ENCODE measurements around the gene EIPR1.

The EIPR1 gene

DNA sequence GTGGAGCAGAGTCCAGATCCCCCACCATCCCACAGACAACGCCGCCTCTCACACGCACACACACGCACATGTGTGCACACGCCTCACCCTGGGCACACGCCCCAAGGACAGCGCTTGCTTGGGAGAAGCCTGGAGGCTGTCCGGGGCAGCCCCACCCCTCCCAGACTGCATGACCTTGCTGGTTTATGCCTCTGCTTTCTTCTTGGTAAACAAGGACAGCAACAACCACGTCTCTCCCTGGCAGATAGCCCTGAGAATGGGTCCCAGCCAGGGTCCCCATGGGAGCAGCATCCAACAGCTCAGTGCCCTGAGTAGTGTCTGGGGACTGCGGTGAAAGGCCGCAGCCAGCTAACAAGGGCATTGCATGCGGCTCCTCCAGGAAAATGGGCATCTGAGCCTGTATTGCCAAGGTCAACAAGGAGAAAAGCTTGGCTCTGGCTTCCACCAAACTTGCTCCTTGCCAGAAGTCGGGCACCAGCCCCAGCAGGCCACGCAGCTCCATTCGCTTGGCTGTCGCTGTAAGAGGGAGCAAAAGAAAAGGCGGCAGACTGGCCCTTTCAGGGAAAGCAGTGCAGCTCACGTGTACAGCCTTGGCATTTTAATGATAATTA, 234.6 kb downstream of the EIPR1 start:
- TF ChIP-seq, protein P1, sequence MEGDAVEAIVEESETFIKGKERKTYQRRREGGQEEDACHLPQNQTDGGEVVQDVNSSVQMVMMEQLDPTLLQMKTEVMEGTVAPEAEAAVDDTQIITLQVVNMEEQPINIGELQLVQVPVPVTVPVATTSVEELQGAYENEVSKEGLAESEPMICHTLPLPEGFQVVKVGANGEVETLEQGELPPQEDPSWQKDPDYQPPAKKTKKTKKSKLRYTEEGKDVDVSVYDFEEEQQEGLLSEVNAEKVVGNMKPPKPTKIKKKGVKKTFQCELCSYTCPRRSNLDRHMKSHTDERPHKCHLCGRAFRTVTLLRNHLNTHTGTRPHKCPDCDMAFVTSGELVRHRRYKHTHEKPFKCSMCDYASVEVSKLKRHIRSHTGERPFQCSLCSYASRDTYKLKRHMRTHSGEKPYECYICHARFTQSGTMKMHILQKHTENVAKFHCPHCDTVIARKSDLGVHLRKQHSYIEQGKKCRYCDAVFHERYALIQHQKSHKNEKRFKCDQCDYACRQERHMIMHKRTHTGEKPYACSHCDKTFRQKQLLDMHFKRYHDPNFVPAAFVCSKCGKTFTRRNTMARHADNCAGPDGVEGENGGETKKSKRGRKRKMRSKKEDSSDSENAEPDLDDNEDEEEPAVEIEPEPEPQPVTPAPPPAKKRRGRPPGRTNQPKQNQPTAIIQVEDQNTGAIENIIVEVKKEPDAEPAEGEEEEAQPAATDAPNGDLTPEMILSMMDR (IDR thresholded peaks at IDR 0.05; ENCODE audit: borderline replicate concordance, insufficient read depth, low read depth, low read length), result no peak
- no peak overlapping the region for H3K4me3 ChIP-seq (ENCODE audit: low read depth, low read length)

- H3K4me3 ChIP-seq (ENCODE audit: low read depth, low read length), result no peak overlapping the region
- TF ChIP-seq, protein P1 (IDR thresholded peaks at IDR 0.05; ENCODE audit: borderline replicate concordance, insufficient read depth, low read depth, low read length), result no peak
Measured at GRCh38 chr2:3142210-3142609, 235.4 kb downstream of the EIPR1 start.

GRCh38 chr2:3141696-3142095, 235.9 kb downstream of the EIPR1 start:
- no peak overlapping the region for H3K4me3 ChIP-seq (ENCODE audit: low read depth, low read length)
- TF ChIP-seq, protein P1 (IDR thresholded peaks at IDR 0.05; ENCODE audit: borderline replicate concordance, insufficient read depth, low read depth, low read length), result no peak

DNA sequence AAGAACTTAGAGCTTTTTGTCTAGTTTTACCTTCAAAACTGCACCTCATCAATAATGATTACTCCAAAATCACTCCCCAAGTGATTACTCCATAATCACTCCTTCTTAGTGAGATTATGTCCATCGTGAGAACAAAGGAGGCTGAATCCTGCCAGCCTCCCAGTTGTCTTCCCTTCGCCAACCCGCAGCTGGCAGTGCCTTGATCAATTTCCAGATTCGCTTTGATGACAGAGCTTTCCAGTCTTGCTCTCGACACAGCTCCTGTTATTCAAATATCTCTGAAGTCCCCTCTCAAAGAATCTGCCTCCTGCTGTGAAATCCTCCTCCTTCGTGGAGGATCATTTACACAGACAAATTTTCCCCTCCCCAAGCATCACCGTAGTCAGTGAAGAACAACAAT, 237.7 kb downstream of the EIPR1 start:
- H3K4me3 ChIP-seq (ENCODE audit: low read depth, low read length), result no peak overlapping the region
- TF ChIP-seq, protein P1 (IDR thresholded peaks at IDR 0.05; ENCODE audit: borderline replicate concordance, insufficient read depth, low read depth, low read length), result no peak
